GM12801 (cell line): ENCODE results near the gene KRT78.

Source experiments
- TF ChIP-seq, protein P1 (sequence below): IDR thresholded peaks from one replicate; pipeline ENCODE4 v1.5.1; 2011; ENCODE audit warnings: control low read depth; ENCODE audit not compliant: insufficient read length; ENCODE audit errors: extremely low read depth

KRT78 gene

DNA sequence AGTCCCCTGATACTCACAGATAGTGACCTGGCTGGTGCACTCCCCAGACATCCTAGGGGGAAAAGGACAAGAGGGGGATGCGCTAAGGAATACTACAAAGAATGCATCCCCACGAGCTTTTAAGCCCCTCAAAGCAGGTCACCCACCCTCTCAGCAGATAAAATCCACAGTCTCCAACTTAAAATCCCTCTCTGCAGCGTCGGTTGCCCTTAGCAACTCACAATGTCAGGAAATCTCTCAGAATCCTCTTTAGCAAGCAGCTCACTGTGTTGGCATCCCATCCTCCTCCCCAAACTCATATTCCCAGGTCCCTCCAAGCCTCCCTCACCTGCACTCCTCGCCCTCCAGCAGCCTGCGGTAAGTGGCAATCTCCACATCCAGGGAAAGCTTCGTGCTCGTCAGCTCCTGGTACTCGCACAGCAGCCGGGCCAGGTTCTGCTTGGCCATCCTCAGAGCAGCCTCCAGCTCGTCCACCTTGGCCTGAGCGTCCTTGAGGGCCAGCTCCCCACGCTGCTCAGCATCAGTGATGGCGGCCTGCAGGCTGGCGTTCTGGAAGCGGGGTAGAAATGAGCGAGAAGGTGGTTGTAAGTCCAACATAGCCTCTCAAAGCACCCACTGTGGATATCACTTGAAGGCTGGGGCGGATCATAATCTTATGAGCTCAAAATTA, 9.2 kb downstream of the KRT78 start:
- TF ChIP-seq, protein P1, sequence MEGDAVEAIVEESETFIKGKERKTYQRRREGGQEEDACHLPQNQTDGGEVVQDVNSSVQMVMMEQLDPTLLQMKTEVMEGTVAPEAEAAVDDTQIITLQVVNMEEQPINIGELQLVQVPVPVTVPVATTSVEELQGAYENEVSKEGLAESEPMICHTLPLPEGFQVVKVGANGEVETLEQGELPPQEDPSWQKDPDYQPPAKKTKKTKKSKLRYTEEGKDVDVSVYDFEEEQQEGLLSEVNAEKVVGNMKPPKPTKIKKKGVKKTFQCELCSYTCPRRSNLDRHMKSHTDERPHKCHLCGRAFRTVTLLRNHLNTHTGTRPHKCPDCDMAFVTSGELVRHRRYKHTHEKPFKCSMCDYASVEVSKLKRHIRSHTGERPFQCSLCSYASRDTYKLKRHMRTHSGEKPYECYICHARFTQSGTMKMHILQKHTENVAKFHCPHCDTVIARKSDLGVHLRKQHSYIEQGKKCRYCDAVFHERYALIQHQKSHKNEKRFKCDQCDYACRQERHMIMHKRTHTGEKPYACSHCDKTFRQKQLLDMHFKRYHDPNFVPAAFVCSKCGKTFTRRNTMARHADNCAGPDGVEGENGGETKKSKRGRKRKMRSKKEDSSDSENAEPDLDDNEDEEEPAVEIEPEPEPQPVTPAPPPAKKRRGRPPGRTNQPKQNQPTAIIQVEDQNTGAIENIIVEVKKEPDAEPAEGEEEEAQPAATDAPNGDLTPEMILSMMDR = no peak

DNA sequence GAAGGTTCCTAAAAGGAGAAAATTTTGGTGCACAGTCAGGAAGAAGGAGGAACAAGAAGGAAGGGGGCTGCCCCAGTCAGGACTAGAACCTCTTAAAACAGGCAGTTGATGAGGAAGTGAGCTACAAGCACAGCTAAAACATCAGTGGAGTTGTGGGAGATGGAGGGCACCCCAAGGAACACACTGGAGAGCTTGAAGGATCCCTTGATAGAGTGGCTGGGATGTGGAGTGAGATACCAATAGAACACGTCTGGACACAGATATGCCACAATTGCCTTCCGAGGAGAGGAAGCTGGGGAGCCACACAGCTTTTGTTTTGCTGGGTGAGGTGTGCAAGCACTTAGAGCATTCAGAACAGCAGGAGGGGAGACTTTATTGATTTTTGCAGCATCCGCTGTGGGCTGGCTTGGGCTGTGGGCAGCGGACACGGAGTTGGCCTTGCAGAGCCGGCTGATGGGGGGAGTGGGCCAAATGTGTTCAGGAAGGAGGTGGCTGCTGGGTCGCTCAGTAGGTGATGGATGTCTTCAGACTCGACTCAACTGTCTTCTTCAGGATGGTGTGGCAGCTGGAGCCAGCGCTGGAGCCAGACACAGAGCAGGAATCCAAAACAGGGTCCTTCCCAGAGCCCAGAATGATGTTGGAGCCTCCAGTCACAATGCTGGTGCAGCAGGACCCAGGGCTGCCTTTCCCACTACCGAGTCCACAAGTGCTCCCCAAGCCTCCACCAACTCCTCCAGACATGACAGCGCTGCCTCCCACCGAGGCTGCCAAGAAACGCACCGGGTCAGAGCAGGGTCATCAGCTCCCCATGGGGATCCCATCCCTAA, 10.0 kb downstream of the KRT78 start:
- TF ChIP-seq, protein P1 = no peak

DNA sequence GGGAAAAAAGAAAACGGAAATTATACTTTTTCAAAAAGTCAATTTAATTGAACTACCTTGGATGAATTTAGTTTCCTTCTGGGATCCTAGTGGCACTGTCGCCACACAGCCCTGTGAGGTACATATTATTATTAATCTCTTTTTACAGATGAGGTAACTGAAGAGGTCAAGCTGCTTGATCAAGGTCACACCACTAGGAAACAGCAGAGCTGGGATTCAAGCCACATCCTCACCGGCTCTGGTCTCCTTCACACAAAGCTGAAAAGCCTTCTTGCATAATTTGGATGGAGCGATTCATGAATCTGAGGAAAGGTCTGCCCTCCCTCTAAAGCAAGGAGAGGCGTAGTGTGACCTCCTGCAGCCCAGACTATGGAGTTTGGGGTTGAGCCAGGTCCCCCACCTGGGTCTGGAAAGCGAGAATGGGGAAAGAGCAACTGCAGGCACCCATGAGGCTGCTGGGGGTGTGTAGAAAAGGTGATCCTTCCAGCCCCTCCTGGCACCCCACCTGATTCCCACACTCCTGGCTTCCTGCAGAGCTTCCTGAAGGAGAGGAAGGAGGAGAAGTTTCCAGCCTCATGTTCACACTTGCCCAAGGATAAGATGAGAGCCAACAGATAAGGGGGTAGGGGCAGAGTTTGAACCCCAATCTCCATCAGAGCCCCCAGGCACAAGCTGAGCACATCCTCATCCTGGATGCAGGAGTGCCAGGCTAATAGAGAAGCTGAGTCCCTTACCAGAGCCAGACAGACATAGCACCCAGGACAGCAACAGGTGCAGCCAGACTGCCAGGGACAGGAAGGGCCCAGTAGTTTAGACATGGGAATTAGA, 10.8 kb downstream of the KRT78 start:
- TF ChIP-seq, protein P1 = no peak

DNA sequence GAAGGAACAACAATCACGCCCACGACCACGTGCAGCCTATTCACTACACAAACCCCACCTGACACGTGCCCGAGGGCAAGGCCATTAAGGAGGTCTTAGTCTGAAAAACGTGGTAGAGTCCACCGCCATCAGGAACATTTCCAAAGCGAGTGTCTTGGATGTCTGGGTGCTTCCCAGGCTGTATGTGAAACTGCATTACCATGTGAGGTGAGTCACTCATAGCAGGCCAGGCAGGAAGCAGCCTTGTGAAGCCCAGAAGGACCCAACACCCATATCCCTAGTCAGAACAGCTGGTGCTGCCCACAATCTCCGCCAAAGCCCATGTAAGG, 11.4 kb downstream of the KRT78 start:
- TF ChIP-seq, protein P1 = no peak

DNA sequence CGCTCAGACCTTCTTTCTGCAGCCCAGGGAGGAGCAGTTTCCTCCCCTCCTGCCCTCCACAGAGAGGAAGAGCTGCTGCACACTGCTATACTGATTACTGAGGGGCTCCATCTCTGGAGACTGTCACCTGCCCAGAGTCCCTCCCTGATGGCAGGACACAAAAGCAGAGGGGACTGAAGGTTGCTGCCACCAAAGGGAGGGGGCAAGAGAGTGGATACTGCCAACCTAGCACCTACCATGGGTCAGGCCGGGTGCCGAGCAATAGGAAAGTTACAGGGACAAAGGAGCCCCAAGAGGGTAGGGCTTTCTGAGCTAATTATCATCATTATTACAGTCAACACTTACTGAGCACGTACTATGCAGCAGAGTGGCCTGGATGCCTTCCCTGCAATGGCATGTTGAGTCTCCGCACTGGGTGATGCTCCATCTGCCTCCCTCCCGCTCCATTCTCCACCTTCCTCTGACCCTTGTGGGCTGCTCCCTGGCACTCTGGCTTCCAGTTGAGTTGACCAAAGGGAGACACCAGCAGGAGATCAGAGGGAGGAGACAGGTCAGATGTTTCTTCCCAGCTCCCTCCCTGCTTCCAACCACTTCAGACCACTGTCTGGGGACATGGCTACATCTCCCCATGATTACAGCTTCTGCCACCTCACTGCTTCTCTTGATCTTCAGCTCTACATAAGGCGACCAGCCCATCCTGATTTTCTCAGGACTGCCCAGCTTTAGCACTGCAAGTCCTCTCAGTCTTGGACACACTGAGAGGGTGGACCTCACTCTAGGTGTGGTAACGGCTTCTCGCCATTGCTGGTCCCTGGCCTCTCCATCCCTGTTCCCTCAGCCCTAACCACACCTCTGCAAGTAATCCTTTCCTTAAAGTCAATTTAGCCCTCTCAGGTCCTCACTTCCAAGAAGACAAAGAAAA, 12.0 kb downstream of the KRT78 start:
- TF ChIP-seq, protein P1 = no peak

DNA sequence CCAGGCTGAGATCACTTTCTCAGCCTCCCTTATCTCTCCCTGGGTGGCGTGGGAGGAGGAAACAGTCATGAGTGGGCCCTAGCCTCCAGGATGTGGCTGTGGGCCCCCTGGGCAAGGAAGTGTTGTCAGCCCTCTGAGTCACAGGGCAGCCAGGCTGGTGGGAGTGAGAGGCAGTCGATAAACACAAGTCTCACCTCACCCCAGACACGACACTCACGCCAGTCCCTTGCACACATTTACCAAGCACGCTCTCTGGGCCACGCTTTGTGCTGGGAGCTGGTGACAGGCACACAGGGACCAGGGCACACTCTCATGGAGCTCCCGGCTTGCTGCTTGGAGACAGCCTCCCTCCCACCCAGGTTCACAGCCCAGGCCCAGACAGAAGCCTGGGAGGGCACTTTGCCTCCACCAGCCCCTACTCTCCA, 12.7 kb downstream of the KRT78 start:
- TF ChIP-seq, protein P1 = no peak
